CD1c-positive myeloid dendritic cell (primary cell): ENCODE data around the gene GRK5.

ENCODE experiments used
- DNase-seq: peaks from one replicate; pipeline ENCODE4 v3.0.0-alpha.2; 2016; ENCODE audit errors: extremely low spot score

Gene GRK5

DNA sequence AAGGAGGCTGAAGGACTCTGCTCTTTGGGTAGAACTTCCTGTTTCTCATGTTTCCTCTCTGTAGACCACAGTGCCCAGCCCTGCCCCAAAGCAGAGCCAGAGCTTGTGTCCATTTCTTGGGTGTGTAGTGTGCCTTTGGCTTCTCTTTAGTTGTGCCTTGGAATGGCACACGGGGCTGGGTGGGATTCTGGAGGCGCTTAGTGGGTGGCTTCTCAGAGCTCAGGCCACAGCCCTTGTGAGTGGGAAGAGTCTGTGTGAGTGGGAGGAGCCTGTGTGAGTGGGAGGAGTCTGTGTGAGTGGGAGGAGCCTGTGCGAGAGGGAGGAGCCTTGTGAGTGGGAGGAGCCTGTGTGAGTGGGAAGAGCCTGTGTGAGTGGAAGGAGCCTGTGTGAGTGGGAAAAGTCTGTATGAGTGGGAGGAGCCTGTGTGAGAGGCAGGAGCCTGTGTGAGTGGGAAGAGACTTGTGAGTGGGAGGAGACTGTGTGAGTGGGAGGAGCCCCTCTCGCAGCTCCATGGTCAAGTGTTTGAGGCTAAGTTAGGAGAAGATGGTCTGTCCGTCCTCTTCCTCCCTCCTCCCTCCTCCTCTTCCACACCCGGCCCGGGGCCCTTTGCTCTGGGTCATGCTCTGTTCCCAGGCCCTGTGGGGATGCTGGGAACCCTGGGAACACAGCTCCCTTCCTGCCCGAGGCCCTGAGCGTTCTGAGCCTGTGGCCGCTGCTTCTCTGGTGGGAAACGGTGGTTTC, 153.0 kb downstream of the GRK5 start:
- peak; percentile 19 for DNase-seq

- no peak for DNase-seq
These were observed 153.7 kb downstream of the GRK5 start for GRCh38 chr10:119361037-119361436.

DNA sequence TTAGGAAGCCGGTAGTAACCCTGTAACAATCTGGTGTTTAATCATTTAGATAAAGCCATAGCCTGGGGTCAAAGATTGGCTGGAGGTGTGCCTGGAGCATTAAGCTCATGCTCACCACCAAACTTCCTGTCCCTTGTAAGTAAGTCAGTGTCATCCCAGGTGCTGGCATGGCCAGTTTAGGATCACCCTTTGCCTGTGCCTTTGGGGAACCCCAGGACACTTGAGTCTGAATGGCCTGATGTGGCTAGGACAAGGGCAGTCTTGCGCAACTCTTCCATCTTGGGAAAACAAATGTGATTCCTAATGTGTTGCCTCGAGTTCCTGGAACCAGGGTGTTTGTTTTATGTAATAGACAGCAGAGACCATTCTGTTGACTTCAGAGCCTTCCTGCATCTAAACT, 154.8 kb downstream of the GRK5 start:
- no peak for DNase-seq

GRCh38 chr10:119364645-119365600, 157.6 kb downstream of the GRK5 start:
- DNase-seq, result no peak

- no peak for DNase-seq
These were observed 158.6 kb downstream of the GRK5 start for GRCh38 chr10:119365773-119366599.

GRCh38 chr10:119367841-119368549, 160.6 kb downstream of the GRK5 start:
- DNase-seq, result no peak

GRCh38 chr10:119368581-119368980, 161.2 kb downstream of the GRK5 start:
- DNase-seq, result no peak

DNA sequence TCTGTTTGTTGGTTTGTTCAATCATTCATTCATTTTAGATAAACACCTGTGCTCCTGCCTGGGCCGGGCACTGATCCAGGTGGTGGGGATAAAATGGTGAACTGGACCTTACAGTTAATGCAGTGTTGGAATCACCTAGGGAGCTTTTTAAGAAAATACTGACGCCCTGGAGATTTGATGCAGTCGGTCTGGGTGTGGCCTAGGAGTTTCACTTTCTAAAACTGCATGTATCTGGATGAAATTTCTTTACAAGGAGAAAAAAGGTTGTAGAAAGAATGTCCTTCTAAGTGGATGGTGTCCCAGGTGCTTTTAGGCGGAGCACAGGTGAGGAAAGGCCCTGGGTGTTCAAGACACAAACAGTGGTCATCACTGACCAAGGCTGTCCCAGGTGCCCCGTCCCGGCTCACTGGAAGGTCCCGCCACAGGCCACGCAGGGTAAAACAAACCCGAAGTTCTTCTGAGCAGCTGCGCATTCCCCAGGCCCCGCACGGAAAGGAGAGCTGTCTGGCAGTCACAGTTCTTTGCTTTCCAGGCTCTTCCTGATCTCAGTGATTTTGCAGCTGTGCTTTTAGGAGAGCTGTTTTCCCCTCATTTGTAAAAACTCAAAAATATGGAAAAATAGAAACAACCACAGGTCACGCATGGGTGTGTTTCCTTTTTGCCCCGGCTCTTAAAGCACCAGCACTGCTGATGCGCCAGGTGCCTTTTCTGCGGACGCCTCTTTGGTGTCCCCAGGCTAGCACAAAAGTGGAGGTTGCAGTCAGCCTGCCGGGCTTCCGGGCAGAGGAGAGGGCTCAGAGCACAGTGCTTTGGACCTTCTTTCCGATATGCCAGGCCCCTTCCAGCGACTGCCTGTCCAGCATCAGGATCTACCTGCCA, 161.9 kb downstream of the GRK5 start:
- DNase-seq, result no peak

DNA sequence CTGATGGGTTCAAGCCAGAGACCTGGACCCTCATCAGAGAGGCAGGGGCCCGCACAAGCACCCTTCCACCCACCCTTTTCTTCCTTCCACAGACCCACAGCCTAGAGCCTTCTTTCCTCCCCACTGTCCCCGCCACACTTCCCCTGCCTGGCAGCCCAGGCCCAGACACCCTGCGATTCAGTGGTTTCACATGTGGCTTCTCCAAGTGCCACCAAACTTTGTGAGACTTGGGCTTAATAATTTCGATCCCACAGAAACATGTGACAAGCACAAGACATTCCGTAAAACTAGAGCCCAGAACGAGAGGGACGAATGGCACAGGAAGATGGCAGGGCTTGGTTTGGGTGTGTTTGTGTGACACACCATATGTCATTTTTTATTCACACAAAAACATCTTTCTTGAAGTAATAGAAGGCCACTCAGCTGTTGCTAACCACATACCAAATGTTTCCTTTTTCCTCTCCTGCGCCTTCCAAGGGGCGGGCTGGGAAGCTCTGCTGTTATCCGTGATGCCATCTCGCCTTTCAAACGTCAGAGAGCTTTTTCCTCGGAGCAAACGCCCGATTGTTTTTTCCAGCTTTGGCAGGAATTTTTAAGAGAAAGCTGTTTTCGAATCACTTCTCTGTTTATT, 162.9 kb downstream of the GRK5 start:
- no peak for DNase-seq

GRCh38 chr10:119370972-119371703, 163.8 kb downstream of the GRK5 start:
- DNase-seq, result no peak

DNA sequence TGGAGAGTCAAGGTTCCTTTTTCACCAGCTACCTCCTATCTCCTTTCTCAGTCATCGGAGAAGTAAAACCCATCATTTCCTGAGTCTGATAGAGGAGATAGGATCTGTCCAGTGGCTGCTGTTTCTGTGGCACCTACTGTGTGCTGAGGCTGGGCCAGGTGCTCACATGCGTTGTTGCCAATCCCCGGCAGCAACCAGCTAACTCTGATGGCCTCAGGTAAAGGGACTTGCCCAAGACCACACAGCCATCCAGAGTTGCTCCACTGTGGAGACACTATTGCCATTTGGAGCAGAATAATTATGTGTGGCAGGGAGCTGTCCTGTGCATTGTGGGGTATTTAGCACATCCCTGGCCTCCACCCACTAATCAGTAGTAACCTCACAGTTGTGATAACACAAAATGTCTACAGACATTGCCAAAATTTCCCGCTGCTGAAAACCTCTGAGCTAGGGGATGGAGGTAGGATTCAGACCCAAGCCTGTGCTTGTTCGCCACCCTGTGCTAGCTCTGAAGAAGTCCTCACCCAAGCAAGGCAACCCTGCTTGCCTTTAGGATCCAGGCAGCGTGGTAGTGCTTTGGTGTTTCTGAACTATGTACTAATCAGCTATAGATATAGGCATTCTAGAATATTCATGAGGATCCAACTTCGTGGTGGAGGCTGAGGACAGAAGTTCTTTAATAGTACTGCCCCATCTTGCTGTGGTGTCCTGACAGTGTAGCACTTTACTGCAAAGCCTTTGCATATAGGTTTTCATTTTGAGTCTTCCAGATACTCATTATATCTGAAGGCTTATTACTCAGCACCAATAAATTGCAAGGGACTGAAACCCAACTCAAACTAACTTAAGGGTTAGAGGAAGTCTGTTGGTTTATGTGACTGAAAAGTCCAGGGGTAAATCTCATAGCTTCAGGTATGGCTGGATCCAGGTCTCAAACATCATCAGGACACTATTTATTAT, 164.6 kb downstream of the GRK5 start:
- no peak for DNase-seq

- DNase-seq, result peak; percentile 30
These were observed 166.1 kb downstream of the GRK5 start for GRCh38 chr10:119373294-119374102.

GRCh38 chr10:119374236-119374635, 166.9 kb downstream of the GRK5 start:
- no peak for DNase-seq

- no peak for DNase-seq
These were observed 168.4 kb downstream of the GRK5 start for GRCh38 chr10:119375574-119376272.

- no peak for DNase-seq
These were observed 170.1 kb downstream of the GRK5 start for GRCh38 chr10:119377451-119377957.
